ENCODE data around the gene RFESD.

The RFESD gene

GRCh38 chr5:95620870-95621838 is 25.4 kb upstream of the RFESD start:
- H3K4me3 ChIP-seq (ENCODE audit: low read length), result peak overlapping the region; percentile 5
- DNase-seq (ENCODE audit: low read depth), result no peak
- no peak for TF ChIP-seq CTCF (conservative IDR thresholded peaks at IDR 0.05; ENCODE audit: low read depth, low read length)

GRCh38 chr5:95621839-95622629 is 24.5 kb upstream of the RFESD start:
- DNase-seq (ENCODE audit: low read depth), result no peak
- no peak for TF ChIP-seq CTCF (conservative IDR thresholded peaks at IDR 0.05; ENCODE audit: low read depth, low read length)
- H3K4me3 ChIP-seq (ENCODE audit: low read length), result no peak overlapping the region

GRCh38 chr5:95623706-95624105 is 22.9 kb upstream of the RFESD start:
- DNase-seq (ENCODE audit: low read depth), result no peak
- H3K4me3 ChIP-seq (ENCODE audit: low read length), result no peak overlapping the region
- TF ChIP-seq CTCF (conservative IDR thresholded peaks at IDR 0.05; ENCODE audit: low read depth, low read length), result no peak

- no peak for DNase-seq (ENCODE audit: low read depth)
- no peak overlapping the region for H3K4me3 ChIP-seq (ENCODE audit: low read length)
- no peak for TF ChIP-seq CTCF (conservative IDR thresholded peaks at IDR 0.05; ENCODE audit: low read depth, low read length)
These were observed 22.2 kb upstream of the RFESD start for GRCh38 chr5:95624368-95624767.

- no peak for TF ChIP-seq CTCF (conservative IDR thresholded peaks at IDR 0.05; ENCODE audit: low read depth, low read length)
- no peak for DNase-seq (ENCODE audit: low read depth)
- no peak overlapping the region for H3K4me3 ChIP-seq (ENCODE audit: low read length)
These were observed 19.9 kb upstream of the RFESD start for GRCh38 chr5:95626701-95627100.

GRCh38 chr5:95627971-95628810 is 18.4 kb upstream of the RFESD start:
- DNase-seq (ENCODE audit: low read depth), result no peak
- TF ChIP-seq CTCF (conservative IDR thresholded peaks at IDR 0.05; ENCODE audit: low read depth, low read length), result no peak
- H3K4me3 ChIP-seq (ENCODE audit: low read length), result no peak overlapping the region
